ENCODE results near the gene TMEM132A. TPM values are rescaled to one million over a fixed set of nuclear protein-coding genes. Genes with fewer than 3 reads are reported as not detected.
A peak's percentile ranks its signal among the peaks of the same experiment; 100 is the strongest.

TMEM132A gene
- total RNA-seq, 2 donors from 2014 or later = not detected

DNA sequence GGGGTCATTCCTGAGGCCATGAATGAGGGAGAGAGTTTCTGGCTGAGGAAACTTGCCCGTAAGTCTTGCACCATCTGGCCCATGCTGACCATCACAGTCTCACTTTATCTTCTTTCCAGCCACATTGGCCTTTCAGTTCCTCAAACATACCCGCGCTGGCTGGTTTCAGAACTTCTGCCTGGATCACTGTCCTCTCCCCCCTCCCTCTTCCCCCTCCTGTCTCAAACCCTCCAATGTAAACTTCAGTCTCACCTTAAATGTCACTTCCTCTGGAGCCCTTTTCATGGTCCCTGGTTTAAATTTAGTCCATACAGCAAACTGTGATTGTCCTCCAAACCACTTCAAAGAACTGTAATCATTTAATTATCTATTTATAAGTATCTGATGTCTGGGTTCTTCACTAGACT, 14.0 kb upstream of the TMEM132A start:
- H3K9me3 ChIP-seq (ENCODE audit: control insufficient read depth, low read length, poor library complexity, severe bottlenecking) = no peaks in the 10 kb centered on the region
- no peak overlapping the region for H3K4me3 Mint-ChIP-seq
- ATAC-seq (no peak), DNase-seq (no peak)
- peaks cover 24% of the 10 kb centered on the region for H3K4me1 Mint-ChIP-seq
- peaks cover 2% of the 10 kb centered on the region for H3K36me3 Mint-ChIP-seq (ENCODE audit: low read depth)
- no peak overlapping the region for H3K27ac Mint-ChIP-seq
- H3K27me3 Mint-ChIP-seq = peaks cover 4% of the 10 kb centered on the region

DNA sequence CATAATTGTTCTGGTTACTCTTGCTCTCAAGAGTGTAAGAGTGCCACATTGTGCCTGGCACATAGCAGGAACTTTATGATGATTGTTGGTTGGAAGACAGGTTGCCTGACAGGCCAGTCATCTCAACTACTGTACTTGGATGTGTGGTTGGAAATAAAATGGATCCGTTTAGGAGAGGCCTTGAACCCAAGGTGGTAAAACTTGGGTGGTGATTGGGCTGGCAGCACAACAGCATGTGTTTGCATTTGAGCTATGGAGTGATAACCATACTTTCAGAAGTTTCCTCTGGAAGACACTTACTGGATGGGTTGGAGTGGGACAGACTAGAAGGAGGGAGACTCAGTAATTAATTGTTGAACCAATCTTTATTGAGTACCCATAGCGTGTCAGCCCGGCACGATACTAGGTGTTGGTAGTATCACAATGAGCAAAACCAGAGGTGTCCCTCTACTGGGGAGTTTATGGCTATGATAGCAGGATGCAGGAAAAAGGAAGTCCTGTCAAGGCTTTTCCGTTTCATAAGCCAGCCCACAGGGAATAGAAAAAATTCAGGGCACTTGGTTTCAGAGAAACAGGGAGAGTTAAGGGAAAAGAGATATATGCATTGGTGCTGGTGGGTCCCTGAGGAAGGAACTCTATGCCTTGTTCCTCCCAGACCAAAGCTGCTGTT, 13.4 kb upstream of the TMEM132A start:
- H3K27ac Mint-ChIP-seq = no peak overlapping the region
- no peaks in the 10 kb centered on the region for H3K9me3 ChIP-seq (ENCODE audit: control insufficient read depth, low read length, poor library complexity, severe bottlenecking)
- H3K4me1 Mint-ChIP-seq = peaks cover 25% of the 10 kb centered on the region
- H3K4me3 Mint-ChIP-seq = no peak overlapping the region
- H3K27me3 Mint-ChIP-seq = peaks cover 4% of the 10 kb centered on the region
- H3K36me3 Mint-ChIP-seq (ENCODE audit: low read depth) = peaks cover 2% of the 10 kb centered on the region
- no peak for ATAC-seq
- DNase-seq = no peak

DNA sequence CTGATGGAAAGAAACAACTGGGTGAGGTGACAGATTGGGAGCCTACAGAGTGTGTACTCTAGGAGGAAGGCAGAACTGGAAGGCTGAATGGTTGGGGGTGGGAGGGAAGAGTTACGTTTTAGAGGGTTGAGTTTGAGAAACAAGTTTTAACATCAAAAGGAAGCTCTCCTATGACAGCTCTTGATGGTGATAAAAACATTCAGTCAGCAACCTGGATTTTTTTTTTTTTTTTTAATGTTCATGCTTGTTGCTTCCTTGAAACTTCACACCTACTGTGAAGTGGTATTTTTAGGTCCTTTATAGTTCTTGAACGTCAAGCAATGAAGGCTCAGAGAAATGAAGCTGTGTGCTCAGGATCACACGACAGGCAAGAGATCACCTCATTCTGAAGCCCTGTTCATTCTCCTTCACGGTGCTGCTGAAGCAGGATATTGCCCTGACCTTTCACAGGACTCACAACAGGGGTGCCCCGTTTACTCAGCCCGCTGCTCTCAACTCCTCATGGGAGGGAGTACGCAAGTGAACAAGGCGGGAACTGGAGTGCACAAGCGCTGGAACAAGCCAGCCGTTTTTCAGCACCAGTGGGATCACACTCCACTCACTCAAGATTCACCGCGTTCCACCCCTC, 11.9 kb upstream of the TMEM132A start:
- no peaks in the 10 kb centered on the region for H3K9me3 ChIP-seq (ENCODE audit: control insufficient read depth, low read length, poor library complexity, severe bottlenecking)
- peak overlapping the region; percentile 51 for H3K4me3 Mint-ChIP-seq
- no peak for DNase-seq
- peak overlapping the region; percentile 69 for H3K27ac Mint-ChIP-seq
- no peak for ATAC-seq
- H3K27me3 Mint-ChIP-seq = peaks cover 4% of the 10 kb centered on the region
- H3K36me3 Mint-ChIP-seq (ENCODE audit: low read depth) = peaks cover 2% of the 10 kb centered on the region
- H3K4me1 Mint-ChIP-seq = peaks cover 32% of the 10 kb centered on the region

DNA sequence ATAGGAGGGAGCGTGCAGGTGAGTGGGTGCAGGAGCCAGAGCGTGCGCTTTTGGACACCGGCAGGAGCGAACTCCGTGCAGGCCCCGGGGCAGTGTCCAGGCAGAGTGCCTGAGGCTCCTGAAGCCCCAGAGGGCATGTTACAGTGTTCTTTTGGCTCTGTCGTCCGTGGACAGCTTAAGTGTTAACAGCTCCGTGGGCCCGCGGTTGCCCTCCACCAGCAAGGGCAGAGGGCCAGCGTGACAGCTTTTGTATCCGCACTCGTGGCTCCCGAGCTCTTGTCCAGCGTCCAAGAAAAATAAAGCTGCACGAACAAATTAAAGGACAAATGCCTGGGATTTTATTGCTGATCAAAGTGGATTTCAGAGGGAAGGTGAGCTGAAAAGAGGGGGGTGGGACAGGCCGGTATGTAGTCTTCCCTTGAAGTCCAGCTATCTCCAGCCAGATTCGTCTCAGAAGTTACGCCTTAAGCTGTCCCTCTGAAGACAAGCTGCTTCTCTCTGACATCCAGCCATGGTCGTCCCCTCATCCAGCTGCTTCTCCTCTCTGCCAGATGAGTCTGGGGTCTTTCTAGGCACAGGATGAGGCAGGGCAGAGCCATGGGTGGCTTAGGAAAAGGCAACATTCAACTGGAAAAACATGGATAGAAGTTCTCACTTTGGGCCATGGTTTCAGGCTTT, 11.3 kb upstream of the TMEM132A start:
- DNase-seq (no peak), ATAC-seq (no peak)
- no peaks in the 10 kb centered on the region for H3K9me3 ChIP-seq (ENCODE audit: control insufficient read depth, low read length, poor library complexity, severe bottlenecking)
- Mint-ChIP-seq H3K4me3 (peak overlapping the region; percentile 100), H3K27me3 (peaks cover 4% of the 10 kb centered on the region), H3K27ac (peak overlapping the region; percentile 100), H3K4me1 (peaks cover 30% of the 10 kb centered on the region), H3K36me3 (ENCODE audit: low read depth) (peaks cover 2% of the 10 kb centered on the region)

DNA sequence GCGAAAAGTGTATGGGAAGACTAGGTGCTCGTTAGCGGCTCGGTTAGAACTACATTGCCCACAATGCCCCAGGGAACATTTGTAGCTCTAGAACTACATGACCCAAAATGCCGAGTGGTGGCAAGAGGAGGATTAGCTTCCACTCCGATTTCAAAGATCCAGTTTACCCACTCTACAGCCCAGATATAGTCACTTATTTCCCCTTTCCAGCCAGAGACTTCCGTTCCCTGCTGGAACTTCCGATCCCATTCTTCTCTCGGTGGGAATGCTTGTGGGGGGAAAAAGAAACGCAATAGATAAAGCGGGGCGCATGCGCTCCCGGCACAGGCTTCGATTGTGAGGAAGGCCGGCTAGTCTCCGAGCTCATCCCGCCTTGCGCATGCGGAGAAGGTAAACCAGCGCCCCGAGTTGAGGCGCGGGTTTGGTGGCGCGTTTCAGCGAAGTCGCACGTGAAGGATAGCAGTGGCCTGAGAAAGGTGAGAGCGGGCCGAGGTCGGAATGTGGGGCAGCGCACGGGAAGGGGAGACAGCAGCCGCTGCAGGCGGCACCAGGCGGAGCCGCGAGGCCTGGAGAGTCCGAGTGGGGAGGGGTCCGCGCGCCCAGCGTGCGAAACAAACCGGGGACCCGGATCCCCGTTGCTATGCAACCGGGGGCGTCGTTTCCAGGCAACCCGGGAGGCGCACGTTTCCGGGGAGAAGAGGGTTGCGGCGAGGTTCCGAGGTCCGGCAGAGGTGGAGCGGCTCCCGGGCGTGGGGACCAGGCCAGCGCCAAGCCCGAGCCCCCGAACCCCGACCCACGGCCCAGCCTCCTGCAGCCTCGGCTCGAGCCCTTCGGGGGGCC, 10.2 kb upstream of the TMEM132A start, which contains the start of gene TMEM109:
TSS of gene TMEM109 (plus strand) at position 366 of the 840 bp plus-strand sequence. CDS start 5,536 bp downstream, outside the sequence.
- H3K27me3 Mint-ChIP-seq = peaks cover 4% of the 10 kb centered on the region
- H3K27ac Mint-ChIP-seq = peak within 1 kb of the TSS; percentile 100
- H3K36me3 Mint-ChIP-seq (ENCODE audit: low read depth) = peaks cover 2% of the 10 kb centered on the region
- H3K4me3 Mint-ChIP-seq = peak within 1 kb of the TSS; percentile 100
- H3K9me3 ChIP-seq (ENCODE audit: control insufficient read depth, low read length, poor library complexity, severe bottlenecking) = no peaks in the 10 kb centered on the region
- peak; percentile 83 for ATAC-seq
- peak; percentile 77 to 82 (median 81) for DNase-seq
- peaks cover 32% of the 10 kb centered on the region for H3K4me1 Mint-ChIP-seq

DNA sequence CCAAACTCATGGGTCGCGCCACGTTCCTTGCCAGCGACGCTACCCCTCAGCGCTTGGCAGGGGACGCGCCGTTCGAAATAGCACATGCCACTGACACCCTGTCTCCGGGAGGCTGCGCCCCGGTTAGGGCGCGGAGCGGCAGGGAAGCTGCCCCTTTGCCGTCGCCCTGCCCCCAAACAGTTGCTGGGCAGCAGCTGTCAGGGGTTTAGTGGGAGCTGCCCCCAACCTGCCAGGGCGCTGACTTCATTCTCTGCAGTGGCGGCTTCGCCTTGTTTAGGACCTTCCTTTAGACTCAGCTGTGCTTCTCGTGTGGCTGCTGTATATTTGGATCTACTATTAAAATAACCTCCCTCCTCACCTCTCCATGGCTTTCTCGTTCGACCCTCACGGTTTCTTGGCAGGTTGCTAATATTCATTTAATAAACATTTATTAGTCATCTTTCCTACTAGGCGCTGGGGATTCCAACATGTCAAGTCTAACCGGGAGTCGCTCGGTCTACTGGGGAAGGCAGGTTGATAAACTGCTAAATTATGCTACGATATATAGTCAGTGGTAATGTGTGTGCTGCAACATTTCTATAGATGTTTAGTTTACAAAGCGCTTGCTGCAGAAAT, 9.5 kb upstream of the TMEM132A start:
- peak overlapping the region; percentile 100 for H3K27ac Mint-ChIP-seq
- peak overlapping the region; percentile 100 for H3K4me3 Mint-ChIP-seq
- H3K36me3 Mint-ChIP-seq (ENCODE audit: low read depth) = peaks cover 2% of the 10 kb centered on the region
- no peaks in the 10 kb centered on the region for H3K9me3 ChIP-seq (ENCODE audit: control insufficient read depth, low read length, poor library complexity, severe bottlenecking)
- H3K4me1 Mint-ChIP-seq = peaks cover 32% of the 10 kb centered on the region
- DNase-seq (peak in 1 of 3 donors; percentile 22), ATAC-seq (peak; percentile 36)
- H3K27me3 Mint-ChIP-seq = peaks cover 4% of the 10 kb centered on the region

DNA sequence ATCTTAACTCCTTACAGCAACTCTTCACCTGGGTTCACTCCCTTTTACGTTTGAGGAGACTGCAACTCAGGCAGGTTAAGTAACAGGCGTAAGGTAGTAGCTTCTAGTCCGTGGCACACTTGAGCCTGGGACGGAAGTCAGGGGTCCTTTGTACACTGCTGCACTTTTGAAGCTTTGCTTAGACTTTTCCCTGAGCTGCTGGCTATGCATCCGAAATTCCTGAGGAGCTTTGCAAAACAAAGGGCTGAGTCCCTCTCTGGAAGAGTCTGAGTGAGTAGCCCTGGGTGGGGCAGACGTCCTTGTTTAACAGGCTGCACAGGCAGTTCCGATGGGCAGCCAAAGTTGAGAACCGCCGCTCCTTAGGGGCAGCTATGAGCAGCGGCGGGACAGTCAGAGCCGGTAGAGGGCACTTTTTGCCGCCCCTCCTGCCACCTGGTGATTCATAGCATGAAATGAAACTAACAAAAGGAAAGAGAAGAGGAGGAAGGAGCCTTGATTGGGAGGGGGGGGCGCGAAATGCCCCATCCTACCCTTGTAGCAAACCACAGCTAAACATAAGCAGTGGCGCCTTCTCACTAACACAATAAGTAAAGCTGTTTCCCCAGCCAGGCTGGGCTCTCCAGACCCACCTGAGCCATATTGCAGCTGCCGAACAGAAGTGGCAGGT, 8.9 kb upstream of the TMEM132A start:
- Mint-ChIP-seq H3K36me3 (ENCODE audit: low read depth) (peaks cover 5% of the 10 kb centered on the region), H3K27me3 (peaks cover 4% of the 10 kb centered on the region), H3K27ac (peak overlapping the region; percentile 77), H3K4me3 (peak overlapping the region; percentile 100), H3K4me1 (peaks cover 32% of the 10 kb centered on the region)
- DNase-seq (peak; percentile 34 to 49 (median 39)), ATAC-seq (peak; percentile 48)
- no peaks in the 10 kb centered on the region for H3K9me3 ChIP-seq (ENCODE audit: control insufficient read depth, low read length, poor library complexity, severe bottlenecking)

DNA sequence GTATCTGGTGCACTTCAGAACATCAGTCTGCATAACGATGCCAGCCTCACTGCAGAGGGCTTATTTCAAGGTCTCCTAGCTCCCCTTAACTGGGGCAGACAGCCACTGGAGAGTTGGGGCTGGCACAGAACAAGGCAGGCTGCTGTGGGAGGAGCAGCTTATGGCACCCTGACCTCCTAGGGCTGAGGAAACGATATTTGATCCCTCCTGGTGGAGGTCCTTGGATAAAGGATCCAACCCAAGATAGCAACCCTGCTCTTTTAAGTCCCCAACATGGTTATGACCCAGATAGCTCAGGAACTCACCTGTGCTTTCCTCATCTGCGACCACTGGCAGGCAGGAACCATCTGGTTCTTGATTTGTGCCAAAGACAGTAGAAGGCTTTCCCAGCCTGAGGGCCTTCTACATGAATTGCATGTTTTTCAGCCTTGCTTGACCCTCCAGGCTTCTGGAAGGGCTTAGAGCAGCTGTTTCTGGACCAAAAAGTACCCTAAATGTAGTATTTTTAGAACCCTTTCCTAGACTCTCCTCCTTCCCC, 7.5 kb upstream of the TMEM132A start:
- Mint-ChIP-seq H3K4me1 (peaks cover 32% of the 10 kb centered on the region), H3K27me3 (peaks cover 3% of the 10 kb centered on the region), H3K27ac (no peak overlapping the region), H3K4me3 (peak overlapping the region; percentile 39), H3K36me3 (ENCODE audit: low read depth) (peaks cover 7% of the 10 kb centered on the region)
- no peak for ATAC-seq
- no peaks in the 10 kb centered on the region for H3K9me3 ChIP-seq (ENCODE audit: control insufficient read depth, low read length, poor library complexity, severe bottlenecking)
- DNase-seq = no peak

DNA sequence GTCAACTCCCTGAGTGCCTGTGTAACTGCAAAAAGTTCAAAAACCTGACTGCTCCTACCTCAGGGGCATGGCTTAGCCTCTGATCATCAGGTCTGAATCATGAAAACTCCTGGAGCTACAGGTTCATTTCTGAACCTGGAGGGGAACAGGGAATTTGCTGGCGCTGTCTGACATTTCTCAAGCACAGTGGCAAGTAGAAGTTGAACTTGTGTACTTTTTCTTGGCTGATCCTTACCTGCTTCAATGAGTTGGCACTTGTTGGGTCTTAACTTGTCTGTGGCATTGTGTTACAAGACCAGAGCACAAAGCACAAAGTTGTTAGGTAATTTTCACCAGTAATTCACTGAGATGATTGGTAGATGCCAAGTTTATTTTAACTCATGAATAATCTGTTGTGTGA, 7.0 kb upstream of the TMEM132A start:
- Mint-ChIP-seq H3K36me3 (ENCODE audit: low read depth) (peaks cover 8% of the 10 kb centered on the region), H3K4me3 (peak overlapping the region; percentile 39), H3K4me1 (peaks cover 30% of the 10 kb centered on the region), H3K27ac (no peak overlapping the region), H3K27me3 (peaks cover 2% of the 10 kb centered on the region)
- no peaks in the 10 kb centered on the region for H3K9me3 ChIP-seq (ENCODE audit: control insufficient read depth, low read length, poor library complexity, severe bottlenecking)
- DNase-seq = no peak
- no peak for ATAC-seq

DNA sequence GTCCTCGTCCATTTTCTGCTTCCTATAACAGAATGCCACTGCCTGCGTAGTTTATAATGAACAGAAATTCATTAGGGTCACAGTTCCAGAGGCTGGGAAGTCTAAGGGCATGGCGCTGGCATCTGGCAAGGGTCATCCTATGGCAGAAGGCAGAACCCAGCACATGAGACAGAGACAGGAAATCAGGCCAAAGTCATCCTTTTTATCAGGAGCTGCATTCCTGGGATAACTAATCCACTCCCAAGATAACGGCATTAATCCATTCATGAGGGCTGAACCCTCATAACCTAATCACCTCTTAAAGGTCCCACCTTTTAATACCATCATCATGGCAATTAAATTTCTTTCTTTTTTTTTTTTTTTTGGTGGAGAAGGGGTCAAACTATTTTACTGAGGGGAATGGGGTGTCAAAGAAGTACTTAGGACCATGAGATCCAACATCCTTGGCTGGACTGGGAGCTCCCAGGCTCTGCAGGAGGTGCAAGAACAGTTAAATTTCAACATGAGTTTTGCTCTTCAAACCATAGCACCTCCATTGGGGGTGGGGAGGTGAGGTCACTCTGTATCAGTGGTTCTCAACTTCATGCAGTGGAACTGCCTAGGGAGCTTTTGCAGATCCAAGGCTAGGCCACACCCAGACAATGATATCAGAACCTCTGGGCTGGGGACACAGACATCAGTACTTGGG, 5.9 kb upstream of the TMEM132A start:
- Mint-ChIP-seq H3K27me3 (peaks cover 10% of the 10 kb centered on the region), H3K4me3 (no peak overlapping the region)
- no peak for ATAC-seq

DNA sequence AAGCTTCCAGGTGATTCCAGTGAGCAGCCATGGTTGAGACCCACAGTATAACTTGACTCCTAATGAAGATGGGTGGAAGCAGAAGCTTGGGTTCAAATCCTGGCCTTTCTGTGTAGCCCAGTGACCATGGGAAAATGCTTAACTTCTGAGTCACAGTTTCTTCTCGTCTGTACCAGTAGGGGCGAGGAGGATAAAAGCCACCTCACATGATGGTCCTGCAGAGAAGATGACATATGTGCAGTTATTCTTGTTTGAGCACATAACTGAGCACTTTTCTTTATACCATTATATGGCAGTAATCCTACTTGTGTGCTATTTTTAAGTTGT, 5.4 kb upstream of the TMEM132A start:
- ATAC-seq (no peak), DNase-seq (no peak)
- peaks cover 14% of the 10 kb centered on the region for H3K27me3 Mint-ChIP-seq
- peaks cover 11% of the 10 kb centered on the region for H3K36me3 Mint-ChIP-seq (ENCODE audit: low read depth)
- peaks cover 31% of the 10 kb centered on the region for H3K4me1 Mint-ChIP-seq
- H3K4me3 Mint-ChIP-seq = no peak overlapping the region
- no peak overlapping the region for H3K27ac Mint-ChIP-seq
- H3K9me3 ChIP-seq (ENCODE audit: control insufficient read depth, low read length, poor library complexity, severe bottlenecking) = no peaks in the 10 kb centered on the region

More for the DNA sequence above, 5.9 kb upstream of the TMEM132A start:
- DNase-seq = no peak
- H3K9me3 ChIP-seq (ENCODE audit: control insufficient read depth, low read length, poor library complexity, severe bottlenecking) = no peaks in the 10 kb centered on the region
- Mint-ChIP-seq H3K36me3 (ENCODE audit: low read depth) (peaks cover 11% of the 10 kb centered on the region), H3K4me1 (peaks cover 35% of the 10 kb centered on the region), H3K27ac (no peak overlapping the region)
